ENCODE results near the gene ALG12. TPM values are rescaled to one million over a fixed set of nuclear protein-coding genes. Genes with fewer than 3 reads are reported as not detected.
A peak's percentile ranks its signal among the peaks of the same experiment; 100 is the strongest.

The ALG12 gene
- total RNA-seq, 4 donors from 2014 or later, result 12.8 to 16.6 (median 13.0) TPM

DNA sequence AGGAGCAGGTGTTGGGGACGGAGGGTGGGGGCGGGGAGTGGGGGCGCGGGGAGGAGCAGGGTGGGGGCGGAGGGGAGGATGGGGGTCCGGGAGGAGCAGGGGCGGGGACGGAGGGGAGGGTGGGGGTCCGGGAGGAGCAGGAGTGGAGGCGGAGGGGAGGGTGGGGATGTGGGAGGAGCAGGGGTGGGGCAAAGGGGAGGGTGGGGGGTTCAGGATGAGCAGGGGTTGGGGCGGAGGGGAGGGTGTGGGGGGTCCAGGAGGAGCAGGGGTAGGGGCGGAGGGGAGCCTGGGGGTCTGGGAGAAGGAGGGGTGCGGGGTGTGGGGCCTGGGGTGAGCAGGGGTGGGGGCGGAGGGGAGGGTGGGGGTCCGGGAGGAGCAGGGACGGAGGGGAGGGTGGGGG is 17.3 kb upstream of the ALG12 start:
- H3K27me3 ChIP-seq, result no peaks in the 10 kb centered on the region
- WGBS, 2 donors, result no CpG with 5 or more reads among the region's 16 CpGs
- TF ChIP-seq, protein P1, sequence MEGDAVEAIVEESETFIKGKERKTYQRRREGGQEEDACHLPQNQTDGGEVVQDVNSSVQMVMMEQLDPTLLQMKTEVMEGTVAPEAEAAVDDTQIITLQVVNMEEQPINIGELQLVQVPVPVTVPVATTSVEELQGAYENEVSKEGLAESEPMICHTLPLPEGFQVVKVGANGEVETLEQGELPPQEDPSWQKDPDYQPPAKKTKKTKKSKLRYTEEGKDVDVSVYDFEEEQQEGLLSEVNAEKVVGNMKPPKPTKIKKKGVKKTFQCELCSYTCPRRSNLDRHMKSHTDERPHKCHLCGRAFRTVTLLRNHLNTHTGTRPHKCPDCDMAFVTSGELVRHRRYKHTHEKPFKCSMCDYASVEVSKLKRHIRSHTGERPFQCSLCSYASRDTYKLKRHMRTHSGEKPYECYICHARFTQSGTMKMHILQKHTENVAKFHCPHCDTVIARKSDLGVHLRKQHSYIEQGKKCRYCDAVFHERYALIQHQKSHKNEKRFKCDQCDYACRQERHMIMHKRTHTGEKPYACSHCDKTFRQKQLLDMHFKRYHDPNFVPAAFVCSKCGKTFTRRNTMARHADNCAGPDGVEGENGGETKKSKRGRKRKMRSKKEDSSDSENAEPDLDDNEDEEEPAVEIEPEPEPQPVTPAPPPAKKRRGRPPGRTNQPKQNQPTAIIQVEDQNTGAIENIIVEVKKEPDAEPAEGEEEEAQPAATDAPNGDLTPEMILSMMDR (IDR thresholded peaks at IDR 0.05), result no peak
- TF ChIP-seq POLR2A (IDR thresholded peaks at IDR 0.05), result no peak
- intact Hi-C loops (cut with DNase I), result no loop called here
- H3K36me3 ChIP-seq, result no peaks in the 10 kb centered on the region
- H3K9me3 ChIP-seq, result no peaks in the 10 kb centered on the region
- peak overlapping the region; percentile 24 to 80 (median 48) for H3K4me3 ChIP-seq
- peak overlapping the region; percentile 80 to 98 (median 91) for H3K27ac ChIP-seq
- peaks cover 39 to 96% (median 59%) of the 10 kb centered on the region in 3 donors for H3K4me1 ChIP-seq
- DNase-seq, result no peak

DNA sequence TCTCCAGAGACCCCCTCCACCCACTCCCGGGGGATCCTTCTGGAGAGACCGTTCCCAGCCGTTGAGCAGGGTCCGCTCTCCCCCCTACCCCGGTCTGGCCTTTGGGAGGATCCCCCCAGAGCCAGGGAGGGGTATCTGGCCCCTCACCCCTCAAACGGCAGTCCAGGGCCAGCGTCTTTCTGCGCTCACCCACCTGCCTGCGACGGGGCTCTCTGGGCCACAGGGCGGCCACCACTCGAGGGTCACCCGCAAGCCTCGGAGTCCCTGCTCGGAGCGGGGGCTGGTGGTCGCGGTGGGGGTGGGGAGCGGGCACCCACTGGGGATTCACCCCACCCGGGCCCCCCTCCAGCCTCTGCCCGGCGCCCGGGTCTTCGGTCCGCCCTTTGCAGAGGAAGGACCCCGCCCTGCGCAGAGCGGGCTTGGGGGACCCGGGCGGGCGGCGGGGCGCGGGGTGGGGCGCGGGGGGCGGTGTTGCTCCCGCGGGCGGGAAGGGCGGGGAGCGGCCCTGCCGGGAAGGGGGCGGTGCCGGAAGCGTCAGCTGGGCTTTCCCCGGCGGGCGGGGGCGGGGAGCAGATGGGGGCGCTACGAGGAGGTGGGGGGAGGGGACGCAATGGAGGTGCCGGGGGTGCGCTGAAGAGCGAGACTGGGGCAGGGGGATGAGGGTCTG is 16.8 kb upstream of the ALG12 start:
- no peak for DNase-seq

DNA sequence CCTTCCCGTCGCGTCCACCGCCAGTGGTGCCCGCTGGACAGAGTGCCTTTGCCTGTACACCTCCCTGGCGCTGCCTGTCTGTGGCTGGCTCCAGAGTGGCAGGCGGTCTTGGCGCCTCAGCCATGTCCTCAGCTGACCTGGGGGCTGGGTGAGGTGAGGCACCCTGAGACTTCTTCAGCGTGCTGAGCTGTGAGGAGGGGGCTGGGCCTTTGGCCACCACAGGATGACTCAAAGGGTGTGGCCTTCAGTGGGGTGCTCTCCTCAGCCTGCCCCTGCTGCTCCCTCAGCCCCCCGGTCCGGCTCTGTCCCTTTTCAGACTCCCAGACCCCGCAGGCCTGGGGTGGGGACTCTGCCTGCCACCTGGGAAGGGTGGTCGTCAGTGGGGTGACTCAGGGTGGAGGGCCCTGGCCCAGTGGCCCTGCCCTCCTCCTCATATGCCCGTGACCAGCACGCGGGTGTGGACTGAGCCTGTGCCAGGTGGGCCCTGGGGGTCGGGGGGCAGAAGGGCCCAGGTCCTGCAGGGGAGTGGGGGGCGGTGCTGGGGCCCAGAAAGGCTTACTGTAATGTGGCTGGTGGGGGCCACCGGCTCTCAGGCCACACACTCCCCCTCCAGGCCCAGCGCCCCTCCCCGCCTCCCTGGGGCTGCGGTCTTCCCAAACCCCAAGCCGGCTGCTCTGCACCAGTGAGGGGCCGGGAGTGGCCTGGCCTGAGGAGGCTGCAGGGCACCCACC is 16.1 kb upstream of the ALG12 start:
- Histone ChIP-seq H3K4me1 (peaks cover 48 to 97% (median 62%) of the 10 kb centered on the region in 3 donors), H3K27me3 (peaks cover 0 to 10% (median 0%) of the 10 kb centered on the region in 4 donors), H3K36me3 (no peaks in the 10 kb centered on the region), H3K9me3 (no peaks in the 10 kb centered on the region), H3K4me3 (peak overlapping the region; percentile 24 to 80 (median 48)), H3K27ac (peak overlapping the region; percentile 80 to 98 (median 91))
- WGBS, 2 donors, result 41% methylated on average over 4 of the region's 24 CpGs; no CpG with 5 or more reads in 1 of the 2 donors
- no peak for DNase-seq
- TF ChIP-seq, protein P1 (IDR thresholded peaks at IDR 0.05), result no peak
- TF ChIP-seq POLR2A (IDR thresholded peaks at IDR 0.05), result no peak
- intact Hi-C loops (cut with DNase I), result no loop called here

More for the DNA sequence above, 16.8 kb upstream of the ALG12 start:
- intact Hi-C loops (cut with DNase I), result no loop called here
- no peaks in the 10 kb centered on the region for H3K36me3 ChIP-seq
- peaks cover 0 to 3% (median 0%) of the 10 kb centered on the region in 4 donors for H3K27me3 ChIP-seq
- no CpG with 5 or more reads among the region's 56 CpGs for WGBS, 2 donors
- no peak for TF ChIP-seq POLR2A (IDR thresholded peaks at IDR 0.05)
- TF ChIP-seq, protein P1 (IDR thresholded peaks at IDR 0.05), result no peak
- H3K4me1 ChIP-seq, result peaks cover 41 to 97% (median 62%) of the 10 kb centered on the region in 3 donors
- peak overlapping the region; percentile 80 to 98 (median 91) for H3K27ac ChIP-seq
- peak overlapping the region; percentile 24 to 80 (median 48) for H3K4me3 ChIP-seq
- no peaks in the 10 kb centered on the region for H3K9me3 ChIP-seq

DNA sequence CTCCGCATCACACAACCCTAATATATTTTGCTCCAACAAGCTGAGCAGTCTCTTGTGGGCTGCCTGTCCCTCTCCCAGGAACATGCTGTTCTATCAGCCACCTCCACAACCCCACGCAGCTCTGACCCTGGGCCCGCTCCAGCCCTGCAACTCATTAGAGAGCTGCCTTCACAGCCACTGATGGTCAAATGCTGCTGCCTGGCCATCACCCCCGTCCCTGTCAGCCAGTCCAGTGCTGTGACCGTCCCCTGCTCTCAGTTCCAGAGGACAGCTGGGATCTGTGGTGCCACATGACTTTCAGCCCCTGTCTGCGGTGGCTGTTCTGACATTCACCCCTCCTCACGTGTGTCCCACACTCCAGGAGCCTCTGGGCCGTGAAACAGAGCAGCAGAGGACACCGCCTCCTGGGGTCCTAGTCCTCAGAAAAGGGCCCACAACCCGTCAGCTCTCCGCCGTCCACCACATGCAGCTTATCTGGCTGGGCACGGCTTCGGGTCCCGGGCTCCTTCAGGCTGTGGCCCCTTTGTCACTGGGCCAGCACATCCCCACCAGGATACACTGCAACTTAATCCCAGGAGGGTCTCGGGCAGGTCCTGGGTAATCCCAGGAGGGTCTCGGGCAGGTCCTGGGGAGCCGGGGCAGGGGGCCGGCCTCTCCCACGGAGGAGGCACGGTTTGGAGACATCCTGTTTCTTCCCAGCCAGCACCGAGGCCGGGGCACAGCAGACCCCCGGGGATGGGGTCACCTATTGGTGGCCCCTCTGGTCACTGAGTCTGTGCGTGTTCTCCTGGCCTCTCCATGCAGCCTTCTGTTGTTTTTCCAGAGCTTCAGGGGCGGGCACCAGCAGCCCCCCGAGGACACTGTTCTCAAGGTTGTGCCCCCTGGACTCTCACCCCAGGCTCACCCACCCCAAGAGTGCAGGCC is 15.3 kb upstream of the ALG12 start:
- H3K27me3 ChIP-seq, result peaks cover 0 to 18% (median 0%) of the 10 kb centered on the region in 4 donors
- no peak for DNase-seq
- H3K27ac ChIP-seq, result peak overlapping the region; percentile 80 to 98 (median 91)
- peaks cover 55 to 96% (median 66%) of the 10 kb centered on the region in 3 donors for H3K4me1 ChIP-seq
- WGBS, 2 donors, result 64 to 83% methylated on average over 4 to 11 of the region's 27 CpGs
- no peaks in the 10 kb centered on the region for H3K36me3 ChIP-seq
- TF ChIP-seq, protein P1 (IDR thresholded peaks at IDR 0.05), result no peak
- peak in 1 of 4 donors; percentile 18 for TF ChIP-seq POLR2A (IDR thresholded peaks at IDR 0.05)
- H3K9me3 ChIP-seq, result no peaks in the 10 kb centered on the region
- intact Hi-C loops (cut with DNase I), result no loop called here
- H3K4me3 ChIP-seq, result peak overlapping the region in 2 of 4 donors; percentile 51 to 80

Data from esophagus squamous epithelium (tissue), 5 donors.